ENCODE data around the gene NBEAL2. TPM values are rescaled to one million over a fixed set of nuclear protein-coding genes. Genes with fewer than 3 reads are reported as not detected.

Gene NBEAL2
- total RNA-seq, 1 donor from 2014 or later: 116 TPM

- peak overlapping the region; percentile 75 for H3K27ac ChIP-seq
- no peaks in the 10 kb centered on the region for H3K9me3 ChIP-seq
- intact Hi-C loops (cut with DNase I): no loop called here
- ATAC-seq (peak; percentile 9), DNase-seq (no peak)
- peaks cover 28% of the 10 kb centered on the region for H3K36me3 ChIP-seq
- no peak for TF ChIP-seq CTCF (IDR thresholded peaks at IDR 0.05)
- H3K4me1 ChIP-seq: peaks cover 59% of the 10 kb centered on the region
- H3K27me3 ChIP-seq: no peaks in the 10 kb centered on the region
- no peak overlapping the region for H3K4me3 ChIP-seq
Measured at GRCh38 chr3:46935989-46936558, 43.4 kb upstream of the NBEAL2 start.

- H3K4me1 ChIP-seq: peaks cover 52% of the 10 kb centered on the region
- DNase-seq: no peak
- peaks cover 28% of the 10 kb centered on the region for H3K36me3 ChIP-seq
- H3K4me3 ChIP-seq: no peak overlapping the region
- H3K27ac ChIP-seq: peak overlapping the region; percentile 75
- H3K9me3 ChIP-seq: no peaks in the 10 kb centered on the region
- TF ChIP-seq CTCF (IDR thresholded peaks at IDR 0.05): no peak
- no peaks in the 10 kb centered on the region for H3K27me3 ChIP-seq
- ATAC-seq: no peak
- intact Hi-C loops (cut with DNase I): no loop called here
Measured at GRCh38 chr3:46936733-46937250, 42.7 kb upstream of the NBEAL2 start.

- Histone ChIP-seq H3K4me1 (peaks cover 51% of the 10 kb centered on the region), H3K9me3 (no peaks in the 10 kb centered on the region), H3K27ac (peak overlapping the region; percentile 11), H3K4me3 (no peak overlapping the region), H3K36me3 (peaks cover 28% of the 10 kb centered on the region), H3K27me3 (no peaks in the 10 kb centered on the region)
- DNase-seq (peak; percentile 36), ATAC-seq (no peak)
- no peak for TF ChIP-seq CTCF (IDR thresholded peaks at IDR 0.05)
- intact Hi-C loops (cut with DNase I): no loop called here
Measured at GRCh38 chr3:46938118-46938517, 41.3 kb upstream of the NBEAL2 start.

- Histone ChIP-seq H3K36me3 (peaks cover 28% of the 10 kb centered on the region), H3K4me1 (peaks cover 51% of the 10 kb centered on the region), H3K27me3 (no peaks in the 10 kb centered on the region), H3K9me3 (no peaks in the 10 kb centered on the region), H3K27ac (no peak overlapping the region), H3K4me3 (no peak overlapping the region)
- ATAC-seq (no peak), DNase-seq (peak; percentile 20)
- TF ChIP-seq CTCF (IDR thresholded peaks at IDR 0.05): no peak
- intact Hi-C loops (cut with DNase I): no loop called here
Measured at GRCh38 chr3:46939578-46940445, 39.7 kb upstream of the NBEAL2 start.

GRCh38 chr3:46942076-46942475 lies 37.4 kb upstream of the NBEAL2 start:
- no peak overlapping the region for H3K4me3 ChIP-seq
- no peak for DNase-seq
- no peaks in the 10 kb centered on the region for H3K9me3 ChIP-seq
- intact Hi-C loops (cut with DNase I): no loop called here
- peaks cover 51% of the 10 kb centered on the region for H3K4me1 ChIP-seq
- no peak for TF ChIP-seq CTCF (IDR thresholded peaks at IDR 0.05)
- H3K27ac ChIP-seq: peak overlapping the region; percentile 52
- H3K36me3 ChIP-seq: peaks cover 28% of the 10 kb centered on the region
- no peak for ATAC-seq
- no peaks in the 10 kb centered on the region for H3K27me3 ChIP-seq
